ENCODE measurements around the gene C2CD2L. TPM values are rescaled to one million over a fixed set of nuclear protein-coding genes. Genes with fewer than 3 reads are reported as not detected.

C2CD2L gene
- total RNA-seq, 2 donors from 2014 or later = 21.0 to 21.1 TPM

Other genes starting within 250 kb of the C2CD2L start
- gene CXCR5, start 223.5 kb upstream of the C2CD2L start, total RNA-seq = 10 to 100 TPM; 16.9 to 20.3 TPM
- 10 to 100 TPM; 33.5 to 34.5 TPM for gene BCL9L, start 181.4 kb upstream of the C2CD2L start, total RNA-seq
- gene UPK2, start 151.0 kb upstream of the C2CD2L start, total RNA-seq = 1 to 10 TPM in 1 of 2 donors, under 1 TPM in 1; 0.53 to 1.2 TPM
- not detected for gene FOXR1, start 135.6 kb upstream of the C2CD2L start, total RNA-seq
- gene CENATAC, start 109.2 kb upstream of the C2CD2L start, total RNA-seq = 10 to 100 TPM; 40.1 to 44.5 TPM
- gene RPS25, start 89.0 kb upstream of the C2CD2L start, total RNA-seq = 1,000 to 10,000 TPM; 1,893 to 1,917 TPM
- gene TRAPPC4, start 88.6 kb upstream of the C2CD2L start, total RNA-seq = 10 to 100 TPM; 59.3 to 70.0 TPM
- 10 to 100 TPM; 35.8 to 41.4 TPM for gene SLC37A4, start 76.5 kb upstream of the C2CD2L start, total RNA-seq
- gene HYOU1, start 50.1 kb upstream of the C2CD2L start, total RNA-seq = 100 to 1,000 TPM; 199 to 232 TPM
- gene VPS11, start 39.5 kb upstream of the C2CD2L start, total RNA-seq = 10 to 100 TPM; 24.0 to 24.2 TPM
- gene HMBS, start 22.5 kb upstream of the C2CD2L start, total RNA-seq = 10 to 100 TPM; 31.6 to 42.5 TPM
- 10 to 100 TPM; 63.8 to 81.9 TPM for gene DPAGT1, start 5.5 kb upstream of the C2CD2L start, total RNA-seq
- gene HINFP, start 14.2 kb downstream of the C2CD2L start, total RNA-seq = 10 to 100 TPM; 31.9 to 34.1 TPM
- under 1 TPM; 0.09 to 0.24 TPM for gene ABCG4, start 41.7 kb downstream of the C2CD2L start, total RNA-seq
- gene NLRX1, start 61.4 kb downstream of the C2CD2L start, total RNA-seq = 10 to 100 TPM; 19.3 to 26.7 TPM
- 1 to 10 TPM in 1 of 2 donors, under 1 TPM in 1; 0.76 to 1.1 TPM for gene NHERF4, start 78.1 kb downstream of the C2CD2L start, total RNA-seq
- gene CBL, start 99.0 kb downstream of the C2CD2L start, total RNA-seq = 10 to 100 TPM; 45.4 to 52.7 TPM
- 1 to 10 TPM; 4.7 to 5.2 TPM for gene MCAM, start 209.8 kb downstream of the C2CD2L start, total RNA-seq
- gene RNF26, start 227.2 kb downstream of the C2CD2L start, total RNA-seq = 10 to 100 TPM; 32.5 to 38.9 TPM
- not detected for gene C1QTNF5, start 233.5 kb downstream of the C2CD2L start, total RNA-seq
- gene MFRP, start 239.4 kb downstream of the C2CD2L start, total RNA-seq = not detected